ENCODE data around the gene THSD4.
"Not testable (repeated sequence)": the region's sequence is repeated elsewhere in the genome, so short reads cannot be mapped to it uniquely, and the experiment has no call there.

THSD4 gene

DNA sequence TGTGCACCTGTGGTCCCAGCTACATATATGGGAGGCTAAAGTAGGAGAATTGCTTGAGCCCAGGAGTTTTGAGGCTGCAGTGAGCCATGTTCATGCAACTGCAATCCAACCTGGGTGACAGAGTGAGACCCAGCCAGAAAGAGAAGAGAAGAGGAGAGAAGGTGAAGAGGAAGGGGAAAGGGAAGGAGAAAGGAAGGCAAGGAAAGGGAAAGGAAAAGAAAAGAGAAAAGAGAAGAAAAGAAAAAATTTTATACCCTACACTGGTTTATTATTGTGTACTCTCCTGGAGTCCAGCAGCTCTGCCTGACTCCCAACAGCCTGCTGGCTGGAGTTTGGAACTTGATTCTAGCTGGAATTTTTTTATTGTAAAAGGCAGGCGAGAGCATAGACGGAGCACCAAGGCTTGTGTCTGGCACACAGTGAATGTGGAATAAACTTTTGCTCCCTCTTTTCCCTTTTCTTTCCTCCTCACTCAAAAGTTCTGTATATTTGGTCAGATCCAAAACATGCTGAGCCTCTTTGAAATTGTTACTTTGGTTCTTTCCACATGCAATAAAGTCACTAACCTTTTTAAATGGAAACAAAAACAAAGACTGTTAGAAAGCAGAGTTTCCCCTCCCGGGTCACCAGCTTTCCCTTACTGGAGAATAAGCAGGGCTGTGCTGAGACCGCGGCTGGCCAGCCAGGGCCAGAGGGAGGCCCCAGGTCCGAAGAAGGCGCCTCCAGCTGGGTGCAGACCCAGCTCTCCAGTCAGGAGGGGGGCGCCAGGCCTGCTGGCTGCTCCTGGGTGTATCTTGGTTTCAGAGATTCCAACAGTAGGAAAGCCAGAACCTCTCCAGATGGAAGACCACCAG, 9.9 kb downstream of the THSD4 start:
- no peak for DNase-seq (ENCODE audit: low spot score)

- peak; percentile 31 for DNase-seq (ENCODE audit: low spot score)
Measured at GRCh38 chr15:71125831-71126450, 10.7 kb downstream of the THSD4 start.

- DNase-seq (ENCODE audit: low spot score) = no peak
Measured at GRCh38 chr15:71127083-71127482, 11.8 kb downstream of the THSD4 start.

GRCh38 chr15:71128159-71128558, 12.9 kb downstream of the THSD4 start:
- DNase-seq (ENCODE audit: low spot score) = not testable (repeated sequence)

- no peak for DNase-seq (ENCODE audit: low spot score)
Measured at GRCh38 chr15:71128939-71129562, 13.8 kb downstream of the THSD4 start.

DNA sequence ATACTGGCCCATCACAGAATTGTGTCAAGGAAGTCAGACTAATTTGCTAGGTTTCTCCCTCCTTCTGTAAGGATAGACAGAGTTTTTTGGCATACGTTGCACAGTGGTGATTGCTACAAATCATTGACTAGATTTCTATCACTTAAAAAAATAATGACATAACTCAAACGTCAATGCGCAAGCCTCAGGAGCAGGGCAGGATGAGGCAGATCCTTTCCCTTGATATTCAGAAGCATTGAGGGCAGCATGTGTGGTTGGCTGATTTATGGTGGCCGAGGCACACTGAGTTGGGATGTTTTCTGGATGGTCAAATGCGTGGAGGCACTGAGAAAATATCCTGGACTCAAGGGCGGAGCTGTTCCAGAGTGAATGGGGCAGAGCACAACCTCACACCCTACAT, 14.4 kb downstream of the THSD4 start:
- DNase-seq (ENCODE audit: low spot score) = no peak

DNA sequence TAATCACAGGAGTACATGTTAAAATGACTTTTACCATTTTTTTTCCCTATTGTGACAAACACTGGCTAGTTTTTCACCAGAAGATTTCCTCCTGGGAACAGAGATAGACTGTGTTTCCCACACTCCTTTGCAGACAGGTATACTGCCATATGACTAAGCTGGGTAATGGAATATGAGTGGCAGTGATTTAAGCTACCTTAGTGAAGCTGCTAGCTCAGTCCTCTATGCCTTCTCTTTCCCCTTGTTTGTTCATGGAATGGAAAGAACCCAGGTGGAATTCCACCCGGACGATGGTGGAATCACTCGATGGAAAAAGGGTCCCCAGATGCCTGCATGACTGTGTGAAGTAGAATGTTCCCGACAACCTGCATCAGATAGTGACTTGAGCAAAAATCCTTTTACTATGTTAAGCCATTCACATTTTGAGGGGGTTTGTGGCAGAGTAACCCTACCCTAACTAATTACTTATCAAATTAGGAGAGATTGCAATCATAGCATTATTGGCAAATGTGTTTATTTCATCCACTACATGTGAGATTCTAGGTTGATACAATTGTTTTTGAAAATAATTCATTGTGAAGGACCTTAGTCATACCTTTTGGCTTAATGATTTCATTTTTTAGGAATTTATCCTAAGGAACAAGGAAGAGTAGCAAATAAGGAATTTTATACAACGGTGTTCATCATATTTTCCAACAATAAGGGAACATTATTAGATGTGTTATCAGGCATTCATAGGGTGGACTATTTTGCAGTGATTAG, 16.5 kb downstream of the THSD4 start:
- no peak for DNase-seq (ENCODE audit: low spot score)

- no peak for DNase-seq (ENCODE audit: low spot score)
Measured at GRCh38 chr15:71133747-71134472, 18.6 kb downstream of the THSD4 start.

GRCh38 chr15:71136159-71136783, 21.0 kb downstream of the THSD4 start:
- peak; percentile 81 for DNase-seq (ENCODE audit: low spot score)

DNA sequence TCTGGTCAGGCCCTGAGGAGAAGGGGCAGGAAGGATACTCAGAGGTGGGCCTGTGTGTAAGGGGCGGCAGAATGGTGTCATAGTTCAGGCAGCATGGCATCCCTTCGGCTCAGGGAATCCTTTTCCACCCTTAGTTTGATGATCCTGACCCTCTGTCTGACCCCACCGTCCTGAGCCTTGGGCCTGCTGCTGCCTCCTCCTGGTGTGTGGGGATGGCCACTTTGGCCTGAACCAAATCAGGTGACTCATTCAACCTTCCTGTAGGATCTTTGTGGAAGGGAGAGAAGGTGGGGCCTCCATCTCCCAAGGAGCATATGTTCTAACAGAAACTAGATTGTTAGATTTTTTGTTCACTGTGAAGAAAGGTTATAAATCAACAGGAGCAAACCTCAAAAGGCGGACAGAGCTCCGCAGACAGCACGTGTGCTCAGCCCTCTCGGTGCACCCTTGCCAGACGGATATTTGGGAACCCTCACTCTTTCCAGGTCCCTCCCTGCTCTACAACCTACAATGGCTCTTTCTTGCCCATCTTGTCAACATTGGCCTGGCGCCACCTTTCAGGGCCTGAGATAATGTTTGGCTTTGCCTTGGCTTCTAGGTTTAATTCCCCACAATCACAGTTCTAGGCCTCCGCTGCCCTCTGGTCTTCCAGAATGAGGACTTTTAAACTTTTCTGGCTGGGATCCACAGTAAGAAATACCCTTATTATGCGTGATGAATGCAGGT, 21.7 kb downstream of the THSD4 start:
- DNase-seq (ENCODE audit: low spot score) = no peak

DNA sequence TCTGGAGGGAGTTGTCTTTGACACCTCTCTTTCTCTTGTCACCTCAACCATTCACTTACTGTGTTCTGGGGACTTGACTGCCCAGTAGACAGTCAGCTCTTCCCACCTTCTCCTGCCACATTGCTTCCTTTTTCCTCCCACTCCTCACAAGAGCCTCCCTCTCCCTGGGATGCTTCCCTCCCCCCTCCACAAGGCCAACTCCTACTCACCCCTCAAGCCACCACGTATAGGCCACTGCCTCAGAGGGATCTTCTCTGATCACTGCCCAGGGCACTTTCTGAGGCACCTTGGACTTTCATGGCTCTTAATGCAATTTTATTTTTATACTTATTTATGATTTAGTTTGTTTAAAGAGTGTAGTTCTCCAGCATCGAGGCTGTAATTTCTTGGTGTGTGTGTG, 23.2 kb downstream of the THSD4 start:
- no peak for DNase-seq (ENCODE audit: low spot score)

DNA sequence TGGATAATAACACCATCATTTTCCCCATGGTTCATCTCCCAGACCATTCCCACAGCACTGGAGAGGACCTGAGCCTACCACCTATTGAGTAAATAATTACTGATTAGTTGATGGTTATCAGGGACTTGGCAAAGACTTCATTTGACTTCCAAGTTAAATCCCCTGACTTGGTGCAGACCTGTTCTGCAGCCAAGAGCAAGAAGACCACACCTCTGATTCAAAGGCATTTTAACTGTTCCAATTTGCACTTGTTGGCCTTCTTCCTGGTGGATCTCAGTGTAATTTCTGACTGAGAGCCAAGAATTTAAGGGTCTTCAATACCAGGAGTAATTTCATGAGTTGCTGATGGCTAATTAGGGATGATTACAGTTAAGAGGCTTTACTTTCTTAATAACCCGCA, 24.0 kb downstream of the THSD4 start:
- DNase-seq (ENCODE audit: low spot score) = no peak

DNA sequence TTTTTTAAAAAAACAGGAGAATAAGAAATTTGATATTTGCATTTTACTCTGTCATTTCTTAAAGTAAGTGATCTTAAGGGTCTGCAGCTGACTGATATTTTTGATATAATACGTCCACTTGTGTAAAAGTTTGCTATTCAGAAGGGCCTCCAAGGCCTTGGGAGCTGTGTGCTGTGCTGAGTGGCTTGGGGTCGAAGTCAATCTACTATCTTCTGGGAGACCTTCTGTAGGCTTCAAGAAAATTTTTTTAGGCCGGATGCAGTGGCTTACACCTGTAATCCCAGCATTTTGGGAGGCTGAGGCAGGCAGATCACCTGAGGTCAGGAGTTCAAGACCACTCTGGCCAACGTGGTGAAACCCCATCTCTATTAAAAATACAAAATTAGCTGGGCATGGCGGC, 26.3 kb downstream of the THSD4 start:
- no peak for DNase-seq (ENCODE audit: low spot score)

DNA sequence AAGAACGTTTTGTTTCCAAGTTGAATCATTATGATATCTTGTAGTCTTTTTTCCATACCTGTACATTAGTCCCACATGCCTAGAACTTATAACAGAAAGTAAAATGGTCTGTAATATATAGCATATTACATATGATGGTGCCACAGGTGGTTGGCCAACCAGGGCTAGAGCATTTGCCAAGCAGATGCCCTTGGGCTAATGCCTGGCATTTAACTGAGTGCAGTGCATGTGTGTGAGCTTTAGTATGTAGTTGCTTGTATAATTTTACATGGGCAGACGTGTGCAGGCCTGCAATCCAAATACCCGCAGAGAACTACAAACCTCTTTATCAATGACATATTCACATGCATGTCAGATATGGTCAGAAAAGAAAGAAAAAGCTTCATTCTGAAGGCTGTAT, 27.5 kb downstream of the THSD4 start:
- DNase-seq (ENCODE audit: low spot score) = no peak

- DNase-seq (ENCODE audit: low spot score) = no peak
Measured at GRCh38 chr15:71143373-71144310, 28.4 kb downstream of the THSD4 start.

DNA sequence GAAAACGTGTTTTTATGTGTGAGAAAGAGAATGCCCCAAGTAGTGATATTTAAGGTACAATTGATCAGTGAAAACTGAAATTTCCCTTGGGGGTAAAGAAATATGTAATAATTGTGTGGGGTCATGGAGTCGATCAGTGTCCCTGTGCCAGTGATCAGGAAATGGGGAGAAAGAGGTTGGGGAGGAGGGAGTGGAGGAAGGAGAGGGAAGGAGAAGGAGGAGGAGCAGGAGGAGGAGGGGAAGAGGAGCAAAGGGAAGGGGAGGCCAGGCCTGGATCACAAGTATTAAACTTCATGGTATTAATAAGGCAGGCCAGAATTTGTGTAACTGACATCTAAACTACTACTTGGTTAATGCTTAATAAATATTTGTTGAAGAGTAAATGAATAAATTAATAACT, 30.4 kb downstream of the THSD4 start:
- no peak for DNase-seq (ENCODE audit: low spot score)

DNA sequence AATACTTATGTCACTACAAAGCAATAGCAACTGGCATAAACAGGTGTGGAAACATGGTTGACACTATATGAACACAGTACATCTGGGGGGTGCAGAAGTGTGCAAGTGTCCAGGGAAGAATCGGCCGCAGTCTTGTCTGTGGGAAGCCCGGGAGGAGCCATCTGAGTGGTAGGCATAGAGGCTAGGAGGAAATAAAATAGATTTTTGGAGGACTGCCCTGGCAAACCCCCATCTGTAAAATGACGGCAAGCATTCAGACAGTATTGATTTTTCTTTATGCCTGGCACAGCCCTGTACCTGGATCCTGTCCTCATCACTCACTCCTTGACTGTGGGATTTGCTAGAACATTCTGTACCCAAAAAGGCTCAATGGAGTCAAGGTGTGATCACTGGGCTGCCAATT, 31.3 kb downstream of the THSD4 start:
- no peak for DNase-seq (ENCODE audit: low spot score)

DNA sequence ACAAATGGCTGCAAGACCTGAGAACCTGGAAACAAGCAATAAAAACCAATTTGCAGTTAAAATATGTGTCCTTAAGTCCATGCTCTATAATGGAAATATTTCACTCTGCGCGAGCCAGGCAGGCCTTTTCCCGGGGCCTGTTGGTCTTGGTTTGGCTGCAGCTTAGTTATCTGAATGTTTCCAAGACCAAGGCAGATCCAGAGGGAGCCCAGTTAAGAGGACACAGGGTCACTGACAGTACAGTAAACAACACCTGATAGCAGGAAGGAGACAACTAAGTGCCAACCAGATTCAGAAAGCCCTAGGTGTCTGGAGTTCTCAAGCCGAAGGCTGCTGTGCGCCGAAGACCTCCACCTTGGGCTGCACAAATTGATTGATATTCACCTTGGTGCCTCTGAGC, 32.8 kb downstream of the THSD4 start:
- DNase-seq (ENCODE audit: low spot score) = no peak
